Sigmoid colon (tissue), 4 donors: Measurements from ENCODE around the gene DENND2A.
A peak's percentile ranks its signal among the peaks of the same experiment; 100 is the strongest.

Experiments used
- CTCF ChIP-seq, 4 experiments: fragments of 450-650 bp in 3 of 4; fragments of 200-600 bp in 1 of 4; IDR thresholded peaks; one replicate each; pipeline ENCODE4 v1.5.1; 2016 to 2019; ENCODE audit warnings: antibody characterized with exemption in 4 of 4, mild to moderate bottlenecking in 3 of 4, moderate library complexity in 2 of 4
- EP300 ChIP-seq, 4 donors: sonication (generic); formaldehyde crosslinking; IDR thresholded peaks; one replicate each; pipeline ENCODE4 v1.6.1; 2017; ENCODE audit warnings: antibody characterized with exemption in 4 of 4
- POLR2A ChIP-seq, 2 donors: fragments of 450-650 bp; IDR thresholded peaks; one replicate each; pipeline ENCODE4 v1.6.1; 2016; ENCODE audit warnings: antibody characterized with exemption in 2 of 2, mild to moderate bottlenecking in 2 of 2, moderate library complexity in 2 of 2
- POLR2AphosphoS5 ChIP-seq, 4 donors: sonication (generic); formaldehyde crosslinking; IDR thresholded peaks; one replicate each; pipeline ENCODE4 v1.6.1; 2017; ENCODE audit warnings: antibody characterized with exemption in 4 of 4

- TF ChIP-seq POLR2AphosphoS5 (IDR thresholded peaks at IDR 0.05) (peak in 1 of 4 donors; percentile 7), EP300 (IDR thresholded peaks at IDR 0.05) (no peak), POLR2A (IDR thresholded peaks at IDR 0.05) (no peak), CTCF (IDR thresholded peaks at IDR 0.05) (no peak)
Measured at GRCh38 chr7:140656548-140657515, 16.2 kb upstream of the DENND2A start.
